Central memory CD8-positive, alpha-beta T cell (primary cell): ENCODE measurements around the gene MOB4.

Experiments
- ATAC-seq: fragments of 150-1000 bp; cut with Tn5 transposase; replicated peaks from 2 replicates; pipeline ENCODE4 v1.10.0; 2022; ENCODE audit warnings: mild to moderate bottlenecking, moderate FRiP score, moderate number of reproducible peaks; ENCODE audit not compliant: poor library complexity, severe bottlenecking; ENCODE audit errors: extremely low read depth
- DNase-seq, 2 donors: peaks; one replicate each; pipeline ENCODE4 v3.0.0; 2021; ENCODE audit warnings: low spot score in 2 of 2
- H3K27ac Mint-ChIP-seq: one replicate; pipeline ENCODE4 v1.8.0; 2022; ENCODE audit warnings: low read depth, mild to moderate bottlenecking, moderate library complexity, mixed read lengths
- H3K27me3 Mint-ChIP-seq: one replicate; pipeline ENCODE4 v1.8.0; 2022; ENCODE audit warnings: mixed read lengths
- H3K36me3 Mint-ChIP-seq: one replicate; pipeline ENCODE4 v1.8.0; 2022; ENCODE audit warnings: mild to moderate bottlenecking, moderate library complexity, mixed read lengths; ENCODE audit not compliant: insufficient read depth
- H3K4me1 Mint-ChIP-seq: one replicate; pipeline ENCODE4 v1.8.0; 2022; ENCODE audit warnings: mixed read lengths
- H3K4me3 Mint-ChIP-seq: one replicate; pipeline ENCODE4 v1.8.0; 2022; ENCODE audit warnings: mild to moderate bottlenecking, moderate library complexity, mixed read lengths
- H3K9me3 Mint-ChIP-seq: one replicate; pipeline ENCODE4 v1.8.0; 2022; ENCODE audit warnings: mixed read lengths

Gene MOB4

GRCh38 chr2:197499594-197500502, 16.0 kb upstream of the MOB4 start, which contains the start of the genes HSPD1 and HSPE1:
Gene HSPD1, minus strand, starts transcription at chr2:197499840. Its CDS starts 992 bp downstream, at chr2:197498848.
Gene HSPE1, plus strand, starts transcription at chr2:197500379. Its CDS starts 58 bp downstream, at chr2:197500437.
- DNase-seq = peak; percentile 90 to 95
- Mint-ChIP-seq H3K27me3 (no peaks in the 10 kb centered on the region), H3K9me3 (no peaks in the 10 kb centered on the region), H3K4me3 (peak within 1 kb of the TSS; percentile 84), H3K36me3 (peaks cover 66% of the 10 kb centered on the region), H3K4me1 (peaks cover 45% of the 10 kb centered on the region), H3K27ac (peak within 1 kb of the TSS; percentile 93)
- ATAC-seq = peak; percentile 86

DNA sequence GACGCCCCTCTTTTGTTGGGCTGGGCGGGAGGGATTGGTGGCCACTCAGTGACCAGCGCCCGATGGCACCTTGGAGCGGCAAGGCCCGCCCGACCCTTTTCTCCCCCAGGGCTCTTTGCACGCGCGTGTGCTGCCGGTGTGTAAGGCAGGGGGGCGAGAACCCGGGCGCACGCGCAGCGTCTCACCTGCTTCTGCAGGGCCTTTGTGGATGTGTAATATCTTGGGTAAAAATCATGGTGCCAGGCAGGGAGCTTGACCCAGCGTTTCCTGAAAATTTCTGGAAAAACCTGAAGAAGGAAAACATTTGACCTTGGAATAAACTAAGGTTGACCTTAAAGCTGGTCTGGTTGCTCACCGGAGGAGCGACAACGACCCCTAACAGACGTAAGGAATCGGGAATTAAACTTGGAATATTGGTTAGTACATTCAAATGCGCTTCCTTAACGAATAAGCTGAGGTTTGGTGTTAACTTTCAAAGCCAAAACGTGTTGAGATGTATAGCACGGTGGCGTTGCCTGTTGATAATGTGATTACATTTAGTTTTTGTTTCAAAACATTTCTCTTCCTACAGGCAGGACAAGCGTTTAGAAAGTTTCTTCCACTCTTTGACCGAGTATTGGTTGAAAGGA, 15.2 kb upstream of the MOB4 start:
- H3K27ac Mint-ChIP-seq = peak overlapping the region; percentile 93
- H3K9me3 Mint-ChIP-seq = no peaks in the 10 kb centered on the region
- H3K4me1 Mint-ChIP-seq = peaks cover 45% of the 10 kb centered on the region
- H3K36me3 Mint-ChIP-seq = peaks cover 60% of the 10 kb centered on the region
- no peaks in the 10 kb centered on the region for H3K27me3 Mint-ChIP-seq
- ATAC-seq (peak; percentile 4), DNase-seq (no peak)
- peak overlapping the region; percentile 84 for H3K4me3 Mint-ChIP-seq

DNA sequence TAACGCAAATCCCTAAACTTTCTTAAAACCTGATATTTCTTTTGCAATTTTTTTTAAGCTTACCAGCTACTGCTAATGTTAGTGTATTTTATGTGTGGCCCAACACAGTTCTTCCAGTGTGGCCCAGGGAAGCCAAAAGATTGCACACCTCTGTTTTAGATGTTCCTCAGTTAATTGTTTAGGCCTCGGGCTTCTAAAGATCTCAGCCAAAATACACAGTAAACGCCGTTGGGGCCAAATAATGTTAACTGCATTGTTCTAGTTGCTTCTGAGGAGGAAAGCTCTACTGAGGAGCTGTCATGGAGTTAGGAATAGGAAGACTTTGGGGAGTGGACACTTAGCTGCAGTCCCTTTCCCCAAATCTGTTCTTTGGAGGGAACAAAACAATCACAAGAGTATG, 13.7 kb upstream of the MOB4 start:
- peaks cover 32% of the 10 kb centered on the region for H3K4me1 Mint-ChIP-seq

GRCh38 chr2:197502685-197503084, 13.2 kb upstream of the MOB4 start:
- H3K36me3 Mint-ChIP-seq = peaks cover 44% of the 10 kb centered on the region
- ATAC-seq = no peak
- H3K4me1 Mint-ChIP-seq = peaks cover 27% of the 10 kb centered on the region
- H3K27ac Mint-ChIP-seq = peak overlapping the region; percentile 93
- DNase-seq = no peak
- H3K4me3 Mint-ChIP-seq = peak overlapping the region; percentile 84
- no peaks in the 10 kb centered on the region for H3K27me3 Mint-ChIP-seq
- no peaks in the 10 kb centered on the region for H3K9me3 Mint-ChIP-seq

More for the DNA sequence above, 13.7 kb upstream of the MOB4 start:
- no peaks in the 10 kb centered on the region for H3K27me3 Mint-ChIP-seq
- ATAC-seq (no peak), DNase-seq (no peak)
- peak overlapping the region; percentile 84 for H3K4me3 Mint-ChIP-seq
- H3K27ac Mint-ChIP-seq = peak overlapping the region; percentile 93
- peaks cover 47% of the 10 kb centered on the region for H3K36me3 Mint-ChIP-seq
- no peaks in the 10 kb centered on the region for H3K9me3 Mint-ChIP-seq

- Mint-ChIP-seq H3K4me3 (no peak overlapping the region), H3K9me3 (no peaks in the 10 kb centered on the region), H3K4me1 (peaks cover 19% of the 10 kb centered on the region), H3K36me3 (peaks cover 38% of the 10 kb centered on the region), H3K27me3 (no peaks in the 10 kb centered on the region), H3K27ac (no peak overlapping the region)
- DNase-seq (no peak), ATAC-seq (no peak)
These were observed 11.9 kb upstream of the MOB4 start for GRCh38 chr2:197504000-197504399.

DNA sequence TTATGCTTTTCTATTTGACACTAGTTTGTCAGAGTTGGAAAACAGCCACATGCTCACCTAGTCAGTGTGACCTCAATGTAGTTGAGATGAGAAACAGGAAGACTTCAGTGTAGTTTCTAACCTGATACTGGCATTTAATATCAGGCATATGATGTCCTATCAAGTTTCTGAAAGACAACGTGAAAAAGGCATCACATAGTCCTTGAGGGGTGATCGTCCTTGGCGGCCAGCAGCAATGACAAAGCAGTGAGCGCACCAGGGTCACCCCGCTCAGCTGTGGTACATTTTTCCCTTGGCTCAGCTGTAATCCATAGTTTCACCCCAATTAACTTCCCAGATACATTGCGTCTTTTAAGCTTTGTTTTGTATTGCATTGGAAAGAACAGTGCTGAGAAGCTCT, 11.4 kb upstream of the MOB4 start:
- H3K4me3 Mint-ChIP-seq = no peak overlapping the region
- no peaks in the 10 kb centered on the region for H3K27me3 Mint-ChIP-seq
- H3K27ac Mint-ChIP-seq = no peak overlapping the region
- no peaks in the 10 kb centered on the region for H3K9me3 Mint-ChIP-seq
- ATAC-seq (no peak), DNase-seq (no peak)
- H3K4me1 Mint-ChIP-seq = peaks cover 19% of the 10 kb centered on the region
- H3K36me3 Mint-ChIP-seq = peaks cover 36% of the 10 kb centered on the region

- peaks cover 9% of the 10 kb centered on the region for H3K4me1 Mint-ChIP-seq
- ATAC-seq (no peak), DNase-seq (no peak)
- H3K27me3 Mint-ChIP-seq = no peaks in the 10 kb centered on the region
- no peaks in the 10 kb centered on the region for H3K9me3 Mint-ChIP-seq
- H3K27ac Mint-ChIP-seq = no peak overlapping the region
- no peak overlapping the region for H3K4me3 Mint-ChIP-seq
- H3K36me3 Mint-ChIP-seq = peaks cover 19% of the 10 kb centered on the region
These were observed 9.2 kb upstream of the MOB4 start for GRCh38 chr2:197506658-197507057.

DNA sequence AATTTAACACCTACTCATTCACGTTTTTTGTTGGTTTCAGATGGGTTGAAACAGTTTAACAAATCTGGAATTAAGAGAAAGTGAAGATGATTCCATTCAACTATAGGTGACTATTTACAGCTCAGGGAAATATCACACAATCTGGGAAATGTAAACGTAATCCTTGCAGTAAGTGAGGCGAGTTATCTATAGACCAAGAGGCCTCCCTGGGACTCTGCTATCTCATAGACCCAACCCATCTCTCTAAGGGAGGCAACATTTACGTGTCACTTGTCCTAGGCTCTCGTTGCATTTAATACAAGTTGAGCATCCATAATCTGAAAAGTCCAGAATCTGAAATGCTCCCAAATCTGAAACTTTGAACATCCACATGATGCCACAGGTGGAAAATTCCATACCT, 2.0 kb upstream of the MOB4 start:
- no peaks in the 10 kb centered on the region for H3K9me3 Mint-ChIP-seq

GRCh38 chr2:197514754-197515153, 1.1 kb upstream of the MOB4 start:
- Mint-ChIP-seq H3K36me3 (peaks cover 10% of the 10 kb centered on the region), H3K4me3 (peak overlapping the region; percentile 96), H3K9me3 (no peaks in the 10 kb centered on the region), H3K27ac (peak overlapping the region; percentile 90), H3K4me1 (peaks cover 25% of the 10 kb centered on the region), H3K27me3 (no peaks in the 10 kb centered on the region)
- no peak for DNase-seq
- ATAC-seq = no peak

More for the DNA sequence above, 2.0 kb upstream of the MOB4 start:
- Mint-ChIP-seq H3K27me3 (no peaks in the 10 kb centered on the region), H3K36me3 (peaks cover 12% of the 10 kb centered on the region), H3K27ac (no peak overlapping the region), H3K4me1 (peaks cover 25% of the 10 kb centered on the region), H3K4me3 (no peak overlapping the region)
- ATAC-seq (no peak), DNase-seq (no peak)

DNA sequence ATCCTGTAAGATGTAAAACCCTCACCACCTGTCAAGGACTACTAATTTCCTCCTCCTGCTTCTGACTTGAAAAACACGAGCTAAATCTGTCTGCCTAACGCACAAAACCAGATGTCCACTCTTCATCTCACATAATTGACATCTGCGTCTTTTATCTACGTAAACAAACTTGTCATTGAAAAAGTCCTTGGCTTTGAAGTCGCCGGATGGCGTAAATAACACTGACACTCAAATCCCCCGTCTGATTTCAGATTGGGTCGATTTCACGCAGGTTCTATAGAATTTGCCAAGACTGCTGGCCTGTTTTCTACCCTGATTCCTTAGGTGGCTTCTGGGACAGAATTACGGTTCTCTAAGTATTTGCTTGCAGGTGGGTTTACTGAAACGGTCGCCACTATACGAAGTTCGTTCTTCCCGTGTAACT, 539 bp upstream of the MOB4 start:
- peaks cover 25% of the 10 kb centered on the region for H3K4me1 Mint-ChIP-seq
- no peaks in the 10 kb centered on the region for H3K9me3 Mint-ChIP-seq
- no peaks in the 10 kb centered on the region for H3K27me3 Mint-ChIP-seq
- peaks cover 10% of the 10 kb centered on the region for H3K36me3 Mint-ChIP-seq
- peak; percentile 25 for ATAC-seq
- no peak for DNase-seq
- peak overlapping the region; percentile 90 for H3K27ac Mint-ChIP-seq
- peak overlapping the region; percentile 96 for H3K4me3 Mint-ChIP-seq

DNA sequence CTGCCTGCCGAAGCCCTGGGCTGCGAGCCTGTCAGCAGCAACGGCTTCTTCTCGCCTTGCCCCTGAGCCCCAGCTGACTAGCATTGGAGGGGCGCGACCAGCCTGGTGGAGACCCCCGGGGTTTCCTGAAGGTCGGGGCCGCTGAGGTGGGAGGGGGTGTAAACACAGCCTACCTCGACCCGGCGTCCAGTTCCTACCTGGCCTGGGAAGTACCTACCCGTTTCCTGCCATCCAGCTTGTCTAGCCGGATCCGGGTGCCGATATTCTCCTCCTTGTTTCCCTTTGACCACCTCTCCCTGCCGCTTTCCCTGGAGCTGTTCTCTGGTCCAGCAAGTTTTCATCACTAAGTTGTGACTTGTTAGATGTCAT, 511 bp downstream of the MOB4 start:
- peaks cover 15% of the 10 kb centered on the region for H3K36me3 Mint-ChIP-seq
- ATAC-seq (peak; percentile 3), DNase-seq (no peak)
- H3K4me1 Mint-ChIP-seq = peaks cover 32% of the 10 kb centered on the region
- H3K27ac Mint-ChIP-seq = peak overlapping the region; percentile 90
- H3K9me3 Mint-ChIP-seq = peaks cover 5% of the 10 kb centered on the region
- H3K27me3 Mint-ChIP-seq = no peaks in the 10 kb centered on the region
- peak overlapping the region; percentile 96 for H3K4me3 Mint-ChIP-seq

GRCh38 chr2:197517150-197517549, 1.3 kb downstream of the MOB4 start:
- no peak for ATAC-seq
- H3K27ac Mint-ChIP-seq = peak overlapping the region; percentile 90
- peaks cover 33% of the 10 kb centered on the region for H3K4me1 Mint-ChIP-seq

More at GRCh38 chr2:197517150-197517549, 1.3 kb downstream of the MOB4 start:
- Mint-ChIP-seq H3K27me3 (no peaks in the 10 kb centered on the region), H3K36me3 (peaks cover 15% of the 10 kb centered on the region), H3K4me3 (peak overlapping the region; percentile 96), H3K9me3 (peaks cover 5% of the 10 kb centered on the region)
- DNase-seq = no peak
